HepG2 (cell line): ENCODE data around the gene SRD5A2. TPM values are rescaled to one million over a fixed set of nuclear protein-coding genes. Genes with fewer than 3 reads are reported as not detected.

Experiments
- ATAC-seq: fragments of 200-7000 bp; cut with Tn5 transposase; 3 replicates; pipeline ENCODE4 v1.9.1; 2020; ENCODE audit warnings: mild to moderate bottlenecking, moderate library complexity
- BruUV-seq: library from RNA; stranded (reverse); fragments of 400-500 nt; replicated peaks from 2 replicates; lab custom pipeline; 2021; lab: Mats Ljungman, UMichigan
- CTCF ChIA-PET: fragments of 300-600 bp; formaldehyde crosslinking; extraction: SDS; loops from one replicate; lab custom pipeline; 2021; ENCODE audit warnings: low total read pairs, inconsistent platforms, low intra/inter-chr PET ratio; lab: Yijun Ruan, JAX
- POLR2A ChIA-PET: fragments of 350-600 bp; sonication (Branson Sonifier 250); formaldehyde crosslinking; loops from one replicate; lab custom pipeline; 2020; ENCODE audit warnings: antibody characterized with exemption, inconsistent platforms; lab: Yijun Ruan, JAX
- DNase-seq: peaks from one replicate; pipeline ENCODE4 v3.0.0-alpha.2; 2015; ENCODE audit warnings: low spot score
- FAIRE-seq: peaks from 3 replicates; lab custom pipeline; 2011; peaks lifted over from hg19 to GRCh38; lab: Jason Lieb, UNC
- H2AFZ ChIP-seq: one replicate; pipeline ENCODE4 v1.6.1; 2011; ENCODE audit warnings: low read length, inconsistent platforms
- H3K27ac ChIP-seq: fragments of 300-600 bp; 3 replicates; pipeline ENCODE4 v1.8.0; 2011; ENCODE audit warnings: mixed run types, mild to moderate bottlenecking, mixed read lengths, low read length, inconsistent platforms; ENCODE audit not compliant: insufficient read depth; ENCODE audit errors: extremely low read length
- H3K27me3 ChIP-seq, 2 experiments: fragments of 200-600 bp in 1 of 2; 2 replicates in 1 of 2; 3 replicates in 1 of 2; pipeline versions ENCODE4 v1.6.0 to v1.8.0; 2011; ENCODE audit warnings: low read length in 2 of 2, mild to moderate bottlenecking in 2 of 2, moderate library complexity in 2 of 2, inconsistent platforms in 1 of 2; ENCODE audit not compliant: insufficient read depth in 2 of 2, control insufficient read depth in 1 of 2
- H3K36me3 ChIP-seq, 2 experiments: fragments of 200-600 bp in 1 of 2; replicated peaks in 1 of 2; 2 replicates in 1 of 2; 3 replicates in 1 of 2; pipeline versions ENCODE4 v1.5.1 to v1.8.0; 2011; ENCODE audit warnings: low read length in 2 of 2, inconsistent platforms in 1 of 2; ENCODE audit not compliant: insufficient read depth in 2 of 2, control insufficient read depth in 1 of 2
- H3K4me1 ChIP-seq: 2 replicates; pipeline ENCODE4 v1.5.1; 2012; ENCODE audit warnings: low read length, inconsistent platforms; ENCODE audit not compliant: insufficient read depth
- H3K4me2 ChIP-seq: 2 replicates; pipeline ENCODE4 v1.6.0; 2011; ENCODE audit warnings: low read depth, low read length, inconsistent platforms
- H3K4me3 ChIP-seq, 3 experiments: fragments of 200-600 bp in 1 of 3; sonication (generic), shearing (Covaris generic) in 1 of 3; replicated peaks in 1 of 3; 2 replicates each; pipeline ENCODE4 v1.5.1; 2011 to 2016; ENCODE audit warnings: low read length in 3 of 3, inconsistent platforms in 2 of 3, low read depth in 2 of 3, mild to moderate bottlenecking in 2 of 3, control low read depth in 1 of 3, mixed read lengths in 1 of 3; ENCODE audit not compliant: insufficient read depth in 1 of 3
- H3K79me2 ChIP-seq: one replicate; pipeline ENCODE4 v1.6.1; 2011; ENCODE audit warnings: low read length, inconsistent platforms; ENCODE audit not compliant: insufficient read depth
- H3K9ac ChIP-seq: 2 replicates; pipeline ENCODE4 v1.6.0; 2011; ENCODE audit warnings: mild to moderate bottlenecking, low read depth, low read length, inconsistent platforms; ENCODE audit not compliant: insufficient read depth
- H3K9me3 ChIP-seq: 2 replicates; pipeline ENCODE4 v1.5.1; 2012; ENCODE audit warnings: mild to moderate bottlenecking, low read length
- H4K20me1 ChIP-seq: 2 replicates; pipeline ENCODE4 v1.6.0; 2011; ENCODE audit warnings: inconsistent platforms, mild to moderate bottlenecking, low read length, moderate library complexity; ENCODE audit not compliant: insufficient read depth
- KDM4B ChIP-seq: sonication (generic); formaldehyde crosslinking; IDR thresholded peaks from 2 replicates; pipeline ENCODE4 v1.4.0; 2020; ENCODE audit warnings: missing genetic modification reagents
- MATR3 ChIP-seq: sonication (generic); formaldehyde crosslinking; IDR thresholded peaks from 2 replicates; pipeline ENCODE4 v1.4.0; 2020; ENCODE audit warnings: missing genetic modification reagents
- MEF2D ChIP-seq: sonication (generic); formaldehyde crosslinking; IDR thresholded peaks from 2 replicates; pipeline ENCODE4 v1.5.1; 2020; ENCODE audit warnings: mild to moderate bottlenecking, missing genetic modification reagents
- NFYC ChIP-seq: IDR thresholded peaks from 2 replicates; pipeline ENCODE4 v1.6.1; 2016; ENCODE audit warnings: missing genetic modification reagents, missing compliant biosample characterization
- RFX1 ChIP-seq: fragments of 450-650 bp; IDR thresholded peaks from 2 replicates; pipeline ENCODE4 v1.6.1; 2017
- TCF12 ChIP-seq, 2 experiments: fragments of 450-650 bp in 1 of 2; sonication (generic) in 1 of 2; formaldehyde crosslinking in 1 of 2; IDR thresholded peaks; 2 replicates each; pipeline versions ENCODE4 v1.6.1 to v1.8.0; 2017 to 2022; ENCODE audit warnings: antibody characterized with exemption in 1 of 2, mild to moderate bottlenecking in 1 of 2, missing genetic modification reagents in 1 of 2, moderate library complexity in 1 of 2
- ZBTB39 ChIP-seq: sonication (generic); formaldehyde crosslinking; IDR thresholded peaks from 2 replicates; pipeline ENCODE4 v1.5.0; 2020; ENCODE audit warnings: missing genetic modification reagents
- ZNF136 ChIP-seq: sonication (generic); formaldehyde crosslinking; IDR thresholded peaks from 2 replicates; pipeline ENCODE4 v1.8.1; 2022; ENCODE audit warnings: low read depth, mild to moderate bottlenecking, moderate library complexity, missing genetic modification reagents
- ZNF605 ChIP-seq: sonication (generic); formaldehyde crosslinking; IDR thresholded peaks from 2 replicates; pipeline ENCODE4 v1.8.0; 2022; ENCODE audit warnings: mild to moderate bottlenecking, missing genetic modification reagents
- ZNF691 ChIP-seq: sonication (generic); formaldehyde crosslinking; IDR thresholded peaks from 2 replicates; pipeline ENCODE4 v1.4.0; 2020; ENCODE audit warnings: missing genetic modification reagents, low read depth, mild to moderate bottlenecking, borderline replicate concordance
- WGBS: methylation state at CpG from one replicate; pipeline ENCODE4 v1.1.6; 2017; ENCODE audit warnings: low lambda C conversion rate; 5-methylcytosine and 5-hydroxymethylcytosine counted together
- in situ Hi-C: cut with HindIII; loops from 2 replicates; pipeline ENCODE4 v1.10.0; 2017; ENCODE audit warnings: low pct_unique_long_range_greater_than_20kb; ENCODE audit not compliant: extremely low pct_ligation_motif_present
- intact Hi-C: fragments of 100-400 bp; cut with micrococcal nuclease; formaldehyde crosslinking; loops from one replicate; pipeline ENCODE4 v1.10.0; 2022; ENCODE audit not compliant: unreplicated experiment
- polyA plus RNA-seq, 8 experiments: library from polyadenylated mRNA; depleted of rRNA in 3 of 8; stranded (reverse) in 7 of 8; unstranded in 1 of 8; fragments of >200 nt; fragmentation: Illumina TruSeq in 4 of 8; extraction: Trizol in 4 of 8; gene quantifications; 2 replicates each; pipeline versions ENCODE4 v1.2.1 to v1.2.3, GENCODE V29; 2011 to 2016; ENCODE audit warnings: low read depth in 4 of 8, missing spikeins in 1 of 8, mixed read lengths in 1 of 8; ENCODE audit not compliant: insufficient read depth in 1 of 8
- total RNA-seq, 5 experiments: library from RNA; depleted of rRNA; stranded (reverse); fragments of >200 nt; fragmentation: Illumina TruSeq; extraction: Trizol; gene quantifications; 2 replicates each; pipeline ENCODE4 v1.2.3, GENCODE V29; 2016; ENCODE audit warnings: low read depth in 1 of 5
- TF ChIP-seq, protein P1 (sequence below): sonication (generic); formaldehyde crosslinking; IDR thresholded peaks from 2 replicates; pipeline ENCODE4 v1.5.0; 2020; ENCODE audit warnings: missing genetic modification reagents

The SRD5A2 gene
- total and polyA plus RNA-seq, 2 of the 13 experiments (the other 11 are each of a cell fraction or from before 2014, with no cell fraction given), result 0.01 TPM; not detected in 1

GRCh38 chr2:31563273-31563839, 17.4 kb downstream of the SRD5A2 start:
- Histone ChIP-seq H4K20me1 (no peaks in the 10 kb centered on the region), H3K27me3 (no peaks in the 10 kb centered on the region), H3K79me2 (no peaks in the 10 kb centered on the region), H3K4me1 (peaks cover 8% of the 10 kb centered on the region), H3K27ac (no peak overlapping the region), H3K9me3 (no peaks in the 10 kb centered on the region), H3K4me2 (no peak overlapping the region), H3K9ac (no peak overlapping the region), H3K4me3 (no peak overlapping the region), H3K36me3 (no peaks in the 10 kb centered on the region), H2AFZ (no peak overlapping the region)
- no peak for ATAC-seq
- 5% methylated on average over 1 of the region's 1 CpG for WGBS
- ChIA-PET POLR2A (no interaction called here), CTCF (no interaction called here)
- intact Hi-C loops (no loop called here), in situ Hi-C loops (no loop called here)
- DNase-seq, result no peak
- TF ChIP-seq ZNF691 (CRISPR knock-in tag), result no peak
- no peak for FAIRE-seq
- no TSS peak for BruUV-seq

GRCh38 chr2:31561823-31562222, 18.9 kb downstream of the SRD5A2 start:
- Histone ChIP-seq H3K27me3 (no peaks in the 10 kb centered on the region), H3K9me3 (no peaks in the 10 kb centered on the region), H2AFZ (no peak overlapping the region), H3K4me1 (peaks cover 14% of the 10 kb centered on the region), H3K27ac (no peak overlapping the region), H3K79me2 (no peaks in the 10 kb centered on the region), H4K20me1 (no peaks in the 10 kb centered on the region), H3K9ac (no peak overlapping the region), H3K36me3 (no peaks in the 10 kb centered on the region), H3K4me3 (no peak overlapping the region), H3K4me2 (no peak overlapping the region)
- ATAC-seq, result no peak
- no peak for FAIRE-seq
- WGBS, result 0% methylated on average over 1 of the region's 1 CpG
- CTCF ChIA-PET, result no interaction called here
- no peak for DNase-seq
- POLR2A ChIA-PET, result no interaction called here
- intact Hi-C loops (no loop called here), in situ Hi-C loops (no loop called here)
- no TSS peak for BruUV-seq
- TF ChIP-seq MATR3, result no peak
- TF ChIP-seq ZBTB39 (CRISPR knock-in tag), result no peak
- no peak for TF ChIP-seq MEF2D (CRISPR knock-in tag)
- TF ChIP-seq TCF12 (IDR thresholded peaks at IDR 0.05), result no peak
- no peak for TF ChIP-seq TCF12 (CRISPR knock-in tag; IDR thresholded peaks at IDR 0.05)
- no peak for TF ChIP-seq KDM4B (CRISPR knock-in tag)
- TF ChIP-seq, protein P1, sequence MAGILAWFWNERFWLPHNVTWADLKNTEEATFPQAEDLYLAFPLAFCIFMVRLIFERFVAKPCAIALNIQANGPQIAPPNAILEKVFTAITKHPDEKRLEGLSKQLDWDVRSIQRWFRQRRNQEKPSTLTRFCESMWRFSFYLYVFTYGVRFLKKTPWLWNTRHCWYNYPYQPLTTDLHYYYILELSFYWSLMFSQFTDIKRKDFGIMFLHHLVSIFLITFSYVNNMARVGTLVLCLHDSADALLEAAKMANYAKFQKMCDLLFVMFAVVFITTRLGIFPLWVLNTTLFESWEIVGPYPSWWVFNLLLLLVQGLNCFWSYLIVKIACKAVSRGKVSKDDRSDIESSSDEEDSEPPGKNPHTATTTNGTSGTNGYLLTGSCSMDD (CRISPR knock-in tag), result no peak
- no peak for TF ChIP-seq NFYC (CRISPR knock-in tag)
- no peak for TF ChIP-seq RFX1
- TF ChIP-seq ZNF136, result no peak
- TF ChIP-seq ZNF605 (CRISPR knock-in tag), result no peak
